Subcutaneous abdominal adipose tissue (tissue), 5 donors: Measurements from ENCODE around the gene SNX9.

Source experiments
- H3K27ac ChIP-seq: one replicate; pipeline ENCODE4 v1.7.0; 2013; ENCODE audit warnings: low read depth, mild to moderate bottlenecking, inconsistent platforms, low read length, moderate library complexity
- H3K27me3 ChIP-seq, 5 donors: one replicate each; pipeline ENCODE4 v1.7.0; 2013; ENCODE audit warnings: low read length in 5 of 5, inconsistent platforms in 1 of 5; ENCODE audit not compliant: control insufficient read depth in 5 of 5, insufficient read depth in 4 of 5
- H3K36me3 ChIP-seq, 5 donors: one replicate each; pipeline ENCODE4 v1.7.0; 2013; ENCODE audit warnings: low read length in 5 of 5; ENCODE audit not compliant: control insufficient read depth in 5 of 5, insufficient read depth in 5 of 5
- H3K4me1 ChIP-seq, 5 donors: one replicate each; pipeline ENCODE4 v1.7.0; 2013; ENCODE audit warnings: low read length in 5 of 5, mild to moderate bottlenecking in 3 of 5, moderate library complexity in 1 of 5; ENCODE audit not compliant: control insufficient read depth in 5 of 5, insufficient read depth in 5 of 5
- H3K4me3 ChIP-seq, 5 donors: one replicate each; pipeline ENCODE4 v1.7.0; 2013; ENCODE audit warnings: low read length in 5 of 5, low read depth in 1 of 5
- H3K9ac ChIP-seq, 5 donors: one replicate each; pipeline ENCODE4 v1.7.0; 2013; ENCODE audit warnings: low read length in 5 of 5, mild to moderate bottlenecking in 4 of 5, moderate library complexity in 3 of 5
- H3K9me3 ChIP-seq, 5 donors: one replicate each; pipeline ENCODE4 v1.7.0; 2013; ENCODE audit warnings: low read length in 5 of 5; ENCODE audit not compliant: control insufficient read depth in 5 of 5
- donor health status: healthy.
- donor health status: healthy.
- donor health status: healthy.
- donor health status: healthy.
- donor health status: healthy.

SNX9 gene

DNA sequence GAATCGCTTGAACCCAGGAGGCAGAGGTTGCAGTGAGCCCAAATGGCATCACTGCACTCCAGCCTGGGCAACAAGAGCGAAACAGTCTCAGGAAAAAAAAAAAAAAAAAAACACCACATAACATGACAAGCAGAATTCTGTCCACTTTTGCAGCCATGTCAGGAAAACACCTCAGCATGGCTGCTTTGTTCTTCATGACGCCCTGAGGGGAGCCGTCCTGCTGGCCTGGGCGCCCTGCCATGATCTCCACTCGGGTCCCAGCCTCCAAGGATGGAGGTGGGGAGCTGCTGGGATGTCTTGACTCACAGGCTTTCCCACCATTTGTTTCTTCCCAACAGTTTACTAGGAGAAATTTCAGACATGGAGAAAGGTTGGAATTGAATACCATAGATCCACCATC lies 42.2 kb downstream of the SNX9 start:
- H3K4me1 ChIP-seq = peaks cover 12 to 55% (median 35%) of the 10 kb centered on the region in 5 donors
- H3K4me3 ChIP-seq = no peak overlapping the region
- H3K9ac ChIP-seq = no peak overlapping the region
- H3K27ac ChIP-seq = no peak overlapping the region
- no peaks in the 10 kb centered on the region for H3K9me3 ChIP-seq
- H3K36me3 ChIP-seq = peaks cover 0 to 18% (median 16%) of the 10 kb centered on the region in 5 donors
- H3K27me3 ChIP-seq = no peaks in the 10 kb centered on the region

DNA sequence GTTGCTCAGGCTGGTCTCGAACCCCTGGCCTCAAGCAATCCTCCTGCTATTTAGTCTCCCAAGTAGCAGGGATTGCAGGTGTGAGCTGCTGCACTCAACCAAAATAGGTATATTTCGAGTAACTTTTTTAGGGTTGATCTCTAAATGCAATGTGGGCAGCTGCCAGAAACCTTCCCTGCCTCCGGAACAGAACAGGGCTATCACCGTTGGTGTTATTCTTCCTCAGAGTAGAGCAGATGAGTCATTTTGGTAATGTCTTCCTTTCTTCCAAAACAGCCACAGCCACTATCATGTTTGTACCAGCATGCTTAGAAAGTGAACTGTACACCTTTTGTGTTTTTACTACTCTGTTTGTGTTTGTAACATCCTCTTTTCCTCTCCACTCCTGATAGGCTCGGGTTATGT lies 44.1 kb downstream of the SNX9 start:
- Histone ChIP-seq H3K9me3 (no peaks in the 10 kb centered on the region), H3K36me3 (peaks cover 0 to 24% (median 22%) of the 10 kb centered on the region in 5 donors), H3K4me1 (peaks cover 10 to 43% (median 31%) of the 10 kb centered on the region in 5 donors), H3K27ac (no peak overlapping the region), H3K9ac (no peak overlapping the region), H3K27me3 (no peaks in the 10 kb centered on the region), H3K4me3 (peak overlapping the region in 1 of 5 donors; percentile 1)

DNA sequence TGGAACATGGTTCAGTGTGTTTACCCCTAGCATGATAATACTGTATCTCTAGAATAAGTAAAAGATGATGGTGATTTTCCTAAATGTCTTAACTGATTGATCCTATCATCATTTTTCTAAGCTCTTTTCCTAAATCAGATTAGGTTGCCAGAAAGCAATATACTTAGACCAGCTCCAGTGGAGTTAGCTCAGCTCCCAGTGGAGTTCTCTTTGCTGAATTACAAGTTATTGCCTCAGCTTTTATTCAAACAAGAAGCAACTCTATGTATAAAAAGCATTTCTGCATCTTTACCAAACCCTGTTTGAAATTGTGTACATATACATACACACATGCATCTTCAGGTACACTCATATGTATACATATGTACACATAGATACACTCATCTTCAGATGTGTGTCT lies 44.9 kb downstream of the SNX9 start:
- H3K27ac ChIP-seq = no peak overlapping the region

DNA sequence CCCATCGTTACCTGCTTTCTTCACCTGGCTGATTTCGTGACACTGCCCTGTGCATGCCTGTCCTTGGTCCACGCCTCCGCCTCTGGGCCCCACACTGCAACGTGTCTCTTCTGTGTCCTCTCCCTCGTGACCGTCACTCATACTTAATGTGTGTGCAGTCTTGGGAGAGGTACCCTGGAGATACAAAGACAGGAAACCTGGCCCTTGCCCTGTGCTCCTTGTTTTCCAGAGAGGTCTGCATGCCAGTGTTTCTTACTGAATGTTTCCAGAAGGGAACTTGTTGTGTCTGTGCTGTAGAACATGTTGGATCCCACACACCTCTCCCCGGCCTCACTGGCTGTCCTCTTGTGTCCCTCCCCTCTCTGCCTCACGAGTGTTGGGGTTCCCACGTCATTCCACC lies 45.8 kb downstream of the SNX9 start:
- Histone ChIP-seq H3K4me1 (peaks cover 10 to 40% (median 31%) of the 10 kb centered on the region in 5 donors), H3K9ac (no peak overlapping the region), H3K27ac (no peak overlapping the region), H3K9me3 (no peaks in the 10 kb centered on the region), H3K4me3 (no peak overlapping the region), H3K27me3 (no peaks in the 10 kb centered on the region), H3K36me3 (peaks cover 0 to 32% (median 23%) of the 10 kb centered on the region in 5 donors)

More for the DNA sequence above, 44.9 kb downstream of the SNX9 start:
- Histone ChIP-seq H3K4me1 (peaks cover 10 to 40% (median 31%) of the 10 kb centered on the region in 5 donors), H3K9me3 (no peaks in the 10 kb centered on the region), H3K36me3 (peaks cover 0 to 31% (median 23%) of the 10 kb centered on the region in 5 donors), H3K4me3 (no peak overlapping the region), H3K27me3 (no peaks in the 10 kb centered on the region), H3K9ac (no peak overlapping the region)

- H3K27me3 ChIP-seq = no peaks in the 10 kb centered on the region
- H3K4me1 ChIP-seq = peaks cover 10 to 40% (median 31%) of the 10 kb centered on the region in 5 donors
- no peak overlapping the region for H3K4me3 ChIP-seq
- H3K36me3 ChIP-seq = peaks cover 6 to 39% (median 28%) of the 10 kb centered on the region in 5 donors
- no peaks in the 10 kb centered on the region for H3K9me3 ChIP-seq
- H3K9ac ChIP-seq = peak overlapping the region in 1 of 5 donors; percentile 48
- H3K27ac ChIP-seq = no peak overlapping the region
These were observed 46.7 kb downstream of the SNX9 start for GRCh38 chr6:157869673-157870302.

GRCh38 chr6:157873735-157874344 lies 50.8 kb downstream of the SNX9 start:
- no peak overlapping the region for H3K4me3 ChIP-seq
- H3K4me1 ChIP-seq = peaks cover 0 to 20% (median 11%) of the 10 kb centered on the region in 5 donors
- H3K9me3 ChIP-seq = no peaks in the 10 kb centered on the region
- peaks cover 12 to 73% (median 47%) of the 10 kb centered on the region in 5 donors for H3K36me3 ChIP-seq
- H3K27ac ChIP-seq = no peak overlapping the region
- no peaks in the 10 kb centered on the region for H3K27me3 ChIP-seq
- H3K9ac ChIP-seq = no peak overlapping the region

DNA sequence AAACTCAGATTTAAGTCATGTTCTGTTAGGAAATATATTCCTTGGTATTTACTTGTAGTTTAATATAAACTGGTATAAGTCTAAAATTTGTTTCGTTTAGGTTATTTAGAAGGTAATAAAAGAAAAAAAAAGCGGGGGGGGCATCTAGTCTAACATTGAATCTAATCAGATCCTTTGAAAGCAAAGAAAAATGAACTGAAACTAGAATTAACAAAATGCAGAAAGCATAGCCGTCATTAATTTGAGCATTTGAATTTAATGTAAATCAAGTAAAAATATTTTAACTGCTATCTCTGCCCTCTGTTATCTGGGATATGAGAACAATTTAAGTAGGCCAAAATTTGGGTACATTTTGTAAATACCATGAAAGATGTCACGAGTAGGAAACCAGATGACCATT lies 54.1 kb downstream of the SNX9 start:
- Histone ChIP-seq H3K36me3 (peaks cover 17 to 66% (median 29%) of the 10 kb centered on the region in 5 donors), H3K4me3 (no peak overlapping the region), H3K9ac (no peak overlapping the region), H3K4me1 (peaks cover 0 to 9% (median 0%) of the 10 kb centered on the region in 5 donors), H3K27ac (no peak overlapping the region), H3K27me3 (no peaks in the 10 kb centered on the region), H3K9me3 (no peaks in the 10 kb centered on the region)

GRCh38 chr6:157877573-157878438 lies 54.8 kb downstream of the SNX9 start:
- Histone ChIP-seq H3K9ac (no peak overlapping the region), H3K27ac (no peak overlapping the region), H3K9me3 (no peaks in the 10 kb centered on the region), H3K36me3 (peaks cover 21 to 60% (median 29%) of the 10 kb centered on the region in 5 donors), H3K4me1 (peaks cover 0 to 9% (median 0%) of the 10 kb centered on the region in 5 donors), H3K27me3 (no peaks in the 10 kb centered on the region), H3K4me3 (no peak overlapping the region)

- no peak overlapping the region for H3K9ac ChIP-seq
- H3K36me3 ChIP-seq = peaks cover 22 to 60% (median 34%) of the 10 kb centered on the region in 5 donors
- no peak overlapping the region for H3K4me3 ChIP-seq
- H3K27me3 ChIP-seq = no peaks in the 10 kb centered on the region
- no peak overlapping the region for H3K27ac ChIP-seq
- peaks cover 0 to 9% (median under 1%) of the 10 kb centered on the region in 5 donors for H3K4me1 ChIP-seq
- H3K9me3 ChIP-seq = no peaks in the 10 kb centered on the region
These were observed 56.2 kb downstream of the SNX9 start for GRCh38 chr6:157879034-157879872.
